Measurements from ENCODE around the gene CNNM4.
"Not testable (repeated sequence)": the region's sequence is repeated elsewhere in the genome, so short reads cannot be mapped to it uniquely, and the experiment has no call there.

The CNNM4 gene

GRCh38 chr2:96795076-96795475, 34.4 kb downstream of the CNNM4 start:
- no peak for FAIRE-seq

- FAIRE-seq: not testable (repeated sequence)
Observed at GRCh38 chr2:96796497-96796896, 35.8 kb downstream of the CNNM4 start.

- FAIRE-seq: no peak
Observed at GRCh38 chr2:96797066-96797625, 36.4 kb downstream of the CNNM4 start.

- no peak for FAIRE-seq
Observed at GRCh38 chr2:96798733-96799622, 38.3 kb downstream of the CNNM4 start.

- FAIRE-seq: no peak
Observed at GRCh38 chr2:96799623-96799935, 38.9 kb downstream of the CNNM4 start.

GRCh38 chr2:96800061-96801004, 39.6 kb downstream of the CNNM4 start:
- FAIRE-seq: no peak

- FAIRE-seq: no peak
Observed at GRCh38 chr2:96801005-96801785, 40.5 kb downstream of the CNNM4 start.

GRCh38 chr2:96801786-96802595, 41.3 kb downstream of the CNNM4 start:
- FAIRE-seq: no peak

GRCh38 chr2:96802721-96803120, 42.0 kb downstream of the CNNM4 start:
- no peak for FAIRE-seq

GRCh38 chr2:96804986-96805385, 44.3 kb downstream of the CNNM4 start:
- FAIRE-seq: no peak

- FAIRE-seq: not testable (repeated sequence)
Observed at GRCh38 chr2:96805946-96806345, 45.2 kb downstream of the CNNM4 start.

GRCh38 chr2:96806468-96807126, 45.9 kb downstream of the CNNM4 start:
- no peak for FAIRE-seq

GRCh38 chr2:96807127-96807471, 46.4 kb downstream of the CNNM4 start:
- no peak for FAIRE-seq

GRCh38 chr2:96808176-96808837, 47.6 kb downstream of the CNNM4 start:
- FAIRE-seq: no peak

GRCh38 chr2:96809216-96809882, 48.6 kb downstream of the CNNM4 start:
- no peak for FAIRE-seq

GRCh38 chr2:96809951-96810782, 49.5 kb downstream of the CNNM4 start:
- no peak for FAIRE-seq

GRCh38 chr2:96810783-96811192, 50.1 kb downstream of the CNNM4 start:
- FAIRE-seq: no peak

GRCh38 chr2:96811917-96812316, 51.2 kb downstream of the CNNM4 start:
- no peak for FAIRE-seq

- FAIRE-seq: no peak
Observed at GRCh38 chr2:96813656-96814055, 53.0 kb downstream of the CNNM4 start.
